ENCODE results near the gene CCDC171.

DNA sequence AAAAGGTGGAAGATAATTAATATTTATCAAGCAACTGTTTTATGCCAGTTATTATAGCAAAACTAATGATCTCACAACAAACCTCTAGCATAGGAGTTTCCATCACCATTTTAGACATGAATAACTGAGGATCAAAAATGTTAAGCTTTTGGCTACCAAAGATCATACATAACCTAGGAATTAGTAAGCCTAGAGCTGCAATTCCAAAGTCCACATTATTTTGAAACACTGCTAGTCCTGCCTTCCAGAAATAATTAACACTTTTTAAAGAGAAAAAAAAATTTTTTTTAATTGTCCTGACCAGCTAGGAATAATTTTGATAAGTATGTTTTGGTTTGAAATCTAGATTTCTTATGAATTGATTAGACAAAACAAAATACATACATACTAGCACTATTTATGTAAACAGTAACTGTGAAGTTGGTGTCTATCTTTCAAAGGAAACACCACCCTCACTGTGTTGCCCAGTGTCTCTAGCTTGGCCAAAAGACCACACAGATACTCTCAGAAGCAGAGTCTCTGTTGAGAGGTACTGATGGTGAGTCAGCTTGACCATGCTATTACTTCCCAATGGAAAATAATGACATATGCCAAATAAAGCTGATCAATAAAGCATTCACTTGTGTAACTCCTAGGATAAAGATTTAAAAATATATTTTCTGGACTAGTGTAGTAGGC, 422.4 kb downstream of the CCDC171 start:
- TF ChIP-seq, protein P1, sequence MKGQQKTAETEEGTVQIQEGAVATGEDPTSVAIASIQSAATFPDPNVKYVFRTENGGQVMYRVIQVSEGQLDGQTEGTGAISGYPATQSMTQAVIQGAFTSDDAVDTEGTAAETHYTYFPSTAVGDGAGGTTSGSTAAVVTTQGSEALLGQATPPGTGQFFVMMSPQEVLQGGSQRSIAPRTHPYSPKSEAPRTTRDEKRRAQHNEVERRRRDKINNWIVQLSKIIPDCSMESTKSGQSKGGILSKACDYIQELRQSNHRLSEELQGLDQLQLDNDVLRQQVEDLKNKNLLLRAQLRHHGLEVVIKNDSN (CRISPR knock-in tag; IDR thresholded peaks at IDR 0.05), result no peak
- TF ChIP-seq, protein P2, sequence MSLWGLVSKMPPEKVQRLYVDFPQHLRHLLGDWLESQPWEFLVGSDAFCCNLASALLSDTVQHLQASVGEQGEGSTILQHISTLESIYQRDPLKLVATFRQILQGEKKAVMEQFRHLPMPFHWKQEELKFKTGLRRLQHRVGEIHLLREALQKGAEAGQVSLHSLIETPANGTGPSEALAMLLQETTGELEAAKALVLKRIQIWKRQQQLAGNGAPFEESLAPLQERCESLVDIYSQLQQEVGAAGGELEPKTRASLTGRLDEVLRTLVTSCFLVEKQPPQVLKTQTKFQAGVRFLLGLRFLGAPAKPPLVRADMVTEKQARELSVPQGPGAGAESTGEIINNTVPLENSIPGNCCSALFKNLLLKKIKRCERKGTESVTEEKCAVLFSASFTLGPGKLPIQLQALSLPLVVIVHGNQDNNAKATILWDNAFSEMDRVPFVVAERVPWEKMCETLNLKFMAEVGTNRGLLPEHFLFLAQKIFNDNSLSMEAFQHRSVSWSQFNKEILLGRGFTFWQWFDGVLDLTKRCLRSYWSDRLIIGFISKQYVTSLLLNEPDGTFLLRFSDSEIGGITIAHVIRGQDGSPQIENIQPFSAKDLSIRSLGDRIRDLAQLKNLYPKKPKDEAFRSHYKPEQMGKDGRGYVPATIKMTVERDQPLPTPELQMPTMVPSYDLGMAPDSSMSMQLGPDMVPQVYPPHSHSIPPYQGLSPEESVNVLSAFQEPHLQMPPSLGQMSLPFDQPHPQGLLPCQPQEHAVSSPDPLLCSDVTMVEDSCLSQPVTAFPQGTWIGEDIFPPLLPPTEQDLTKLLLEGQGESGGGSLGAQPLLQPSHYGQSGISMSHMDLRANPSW (CRISPR knock-in tag; conservative IDR thresholded peaks at IDR 0.05; ENCODE audit: low read depth), result no peak
- no peak for TF ChIP-seq IRF2 (CRISPR knock-in tag; IDR thresholded peaks at IDR 0.05; ENCODE audit: borderline replicate concordance, low read depth)
- TF ChIP-seq, protein P3, sequence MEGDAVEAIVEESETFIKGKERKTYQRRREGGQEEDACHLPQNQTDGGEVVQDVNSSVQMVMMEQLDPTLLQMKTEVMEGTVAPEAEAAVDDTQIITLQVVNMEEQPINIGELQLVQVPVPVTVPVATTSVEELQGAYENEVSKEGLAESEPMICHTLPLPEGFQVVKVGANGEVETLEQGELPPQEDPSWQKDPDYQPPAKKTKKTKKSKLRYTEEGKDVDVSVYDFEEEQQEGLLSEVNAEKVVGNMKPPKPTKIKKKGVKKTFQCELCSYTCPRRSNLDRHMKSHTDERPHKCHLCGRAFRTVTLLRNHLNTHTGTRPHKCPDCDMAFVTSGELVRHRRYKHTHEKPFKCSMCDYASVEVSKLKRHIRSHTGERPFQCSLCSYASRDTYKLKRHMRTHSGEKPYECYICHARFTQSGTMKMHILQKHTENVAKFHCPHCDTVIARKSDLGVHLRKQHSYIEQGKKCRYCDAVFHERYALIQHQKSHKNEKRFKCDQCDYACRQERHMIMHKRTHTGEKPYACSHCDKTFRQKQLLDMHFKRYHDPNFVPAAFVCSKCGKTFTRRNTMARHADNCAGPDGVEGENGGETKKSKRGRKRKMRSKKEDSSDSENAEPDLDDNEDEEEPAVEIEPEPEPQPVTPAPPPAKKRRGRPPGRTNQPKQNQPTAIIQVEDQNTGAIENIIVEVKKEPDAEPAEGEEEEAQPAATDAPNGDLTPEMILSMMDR (IDR thresholded peaks at IDR 0.05), result no peak
